IMR-90 (cell line): Measurements from ENCODE around the gene IL21R. TPM values are rescaled to one million over a fixed set of nuclear protein-coding genes. Genes with fewer than 3 reads are reported as not detected.

Experiments
- ATAC-seq: fragments of 200-7000 bp; cut with Tn5 transposase; 2 replicates; pipeline ENCODE4 v1.9.1; 2020; ENCODE audit warnings: low read depth, mild to moderate bottlenecking, moderate library complexity
- BruUV-seq: library from RNA; stranded (reverse); fragments of 400-500 nt; replicated peaks from 2 replicates; lab custom pipeline; 2021; lab: Mats Ljungman, UMichigan
- CTCF ChIA-PET: fragments of 300-600 bp; formaldehyde crosslinking; extraction: SDS; loops from one replicate; lab custom pipeline; 2021; ENCODE audit warnings: antibody characterized with exemption; lab: Yijun Ruan, JAX
- POLR2A ChIA-PET: fragments of 300-600 bp; sonication (Branson Sonifier 250); formaldehyde crosslinking; loops from one replicate; lab custom pipeline; 2022; ENCODE audit warnings: antibody characterized with exemption; ENCODE audit not compliant: unreplicated experiment; lab: Charles Lee
- DNase-seq: peaks from one replicate; pipeline ENCODE4 v3.0.0; 2013
- H2AFZ ChIP-seq: replicated peaks from 2 replicates; pipeline ENCODE3; 2013; ENCODE audit warnings: low read length, mild to moderate bottlenecking; ENCODE audit not compliant: poor library complexity
- H2AK5ac ChIP-seq: 2 replicates; pipeline ENCODE4 v1.6.1; 2013; ENCODE audit warnings: low read depth, low read length, inconsistent platforms
- H2AK9ac ChIP-seq: replicated peaks from 2 replicates; pipeline ENCODE3; 2013; ENCODE audit warnings: mild to moderate bottlenecking, low read depth, low read length, moderate library complexity; ENCODE audit not compliant: poor library complexity
- H2BK120ac ChIP-seq: 2 replicates; pipeline ENCODE4 v1.6.1; 2013; ENCODE audit warnings: low read depth, low read length, inconsistent platforms
- H2BK15ac ChIP-seq: 3 replicates; pipeline ENCODE4 v1.6.1; 2013; ENCODE audit warnings: low read depth, low read length, inconsistent platforms
- H2BK20ac ChIP-seq: 2 replicates; pipeline ENCODE4 v1.6.1; 2013; ENCODE audit warnings: low read depth, mild to moderate bottlenecking, inconsistent platforms, low read length, moderate library complexity
- H2BK5ac ChIP-seq: 2 replicates; pipeline ENCODE4 v1.6.1; 2013; ENCODE audit warnings: mild to moderate bottlenecking, low read depth, low read length, inconsistent platforms; ENCODE audit not compliant: poor library complexity, severe bottlenecking
- H3K14ac ChIP-seq: replicated peaks from 2 replicates; pipeline ENCODE4 v1.6.1; 2013; ENCODE audit warnings: low read depth, low read length, inconsistent platforms
- H3K18ac ChIP-seq: 2 replicates; pipeline ENCODE4 v1.6.1; 2013; ENCODE audit warnings: low read depth, low read length, control low read depth
- H3K23ac ChIP-seq: 2 replicates; pipeline ENCODE4 v1.6.1; 2013; ENCODE audit warnings: low read depth, low read length, inconsistent platforms
- H3K27ac ChIP-seq: 2 replicates; pipeline ENCODE4 v1.5.1; 2013; ENCODE audit warnings: mild to moderate bottlenecking, control low read depth, low read length; ENCODE audit not compliant: insufficient read depth
- H3K27me3 ChIP-seq: 2 replicates; pipeline ENCODE4 v1.6.1; 2013; ENCODE audit warnings: low read length; ENCODE audit not compliant: control insufficient read depth, insufficient read depth
- H3K36me3 ChIP-seq: 2 replicates; pipeline ENCODE4 v1.6.1; 2013; ENCODE audit warnings: low read length, mixed read lengths; ENCODE audit not compliant: control insufficient read depth, insufficient read depth
- H3K4ac ChIP-seq: 2 replicates; pipeline ENCODE4 v1.6.1; 2013; ENCODE audit warnings: low read depth, low read length, inconsistent platforms
- H3K4me1 ChIP-seq: 2 replicates; pipeline ENCODE4 v1.6.1; 2013; ENCODE audit warnings: low read length, mixed read lengths; ENCODE audit not compliant: control insufficient read depth, insufficient read depth
- H3K4me2 ChIP-seq: 2 replicates; pipeline ENCODE4 v1.6.1; 2013; ENCODE audit warnings: low read depth, mild to moderate bottlenecking, control low read depth, low read length, moderate library complexity
- H3K4me3 ChIP-seq: 2 replicates; pipeline ENCODE4 v1.5.1; 2013; ENCODE audit warnings: low read depth, mild to moderate bottlenecking, control low read depth, low read length, moderate library complexity; ENCODE audit not compliant: insufficient read depth
- H3K56ac ChIP-seq: 2 replicates; pipeline ENCODE4 v1.6.1; 2013; ENCODE audit warnings: low read length, inconsistent platforms; ENCODE audit not compliant: insufficient read depth; ENCODE audit errors: extremely low read depth
- H3K79me1 ChIP-seq, 2 experiments: 2 replicates each; pipeline ENCODE4 v1.6.1; 2013; ENCODE audit warnings: low read length in 2 of 2, inconsistent platforms in 1 of 2, low read depth in 1 of 2
- H3K9ac ChIP-seq: 2 replicates; pipeline ENCODE4 v1.6.1; 2013; ENCODE audit warnings: low read depth, low read length, control low read depth
- H3K9me1 ChIP-seq: 2 replicates; pipeline ENCODE4 v1.6.1; 2013; ENCODE audit warnings: low read length, inconsistent platforms; ENCODE audit not compliant: insufficient read depth
- H3K9me3 ChIP-seq: 2 replicates; pipeline ENCODE4 v1.6.1; 2013; ENCODE audit warnings: low read length; ENCODE audit not compliant: control insufficient read depth, insufficient read depth
- H4K20me1 ChIP-seq: 2 replicates; pipeline ENCODE4 v1.6.1; 2013; ENCODE audit warnings: low read length, inconsistent platforms; ENCODE audit not compliant: insufficient read depth
- H4K5ac ChIP-seq: 2 replicates; pipeline ENCODE4 v1.6.1; 2013; ENCODE audit warnings: mild to moderate bottlenecking, low read depth, low read length, control low read depth
- H4K8ac ChIP-seq, 2 experiments: 2 replicates each; pipeline ENCODE4 v1.6.1; 2013; ENCODE audit warnings: low read depth in 2 of 2, low read length in 2 of 2, control low read depth in 1 of 2, inconsistent platforms in 1 of 2
- H4K91ac ChIP-seq: 2 replicates; pipeline ENCODE4 v1.6.1; 2013; ENCODE audit warnings: low read depth, low read length, inconsistent platforms; ENCODE audit not compliant: insufficient read depth
- ELK1 ChIP-seq: fragments of 150-350 bp; IDR thresholded peaks from 2 replicates; pipeline ENCODE4 v1.6.1; 2016; ENCODE audit warnings: low read depth, mild to moderate bottlenecking, low read length, moderate library complexity, borderline replicate concordance
- MAFK ChIP-seq: IDR thresholded peaks from 2 replicates; pipeline ENCODE4 v1.6.1; 2012; ENCODE audit warnings: low read depth, low read length, improper control_type of control experiment
- MAZ ChIP-seq: IDR thresholded peaks from 2 replicates; pipeline ENCODE4 v1.6.1; 2012; ENCODE audit warnings: low read depth, mild to moderate bottlenecking, low read length, improper control_type of control experiment, moderate library complexity, borderline replicate concordance
- NFE2L2 ChIP-seq: fragments of 150-350 bp; IDR thresholded peaks from 2 replicates; pipeline ENCODE4 v1.6.1; 2016; ENCODE audit warnings: low read depth, mild to moderate bottlenecking, low read length
- RFX5 ChIP-seq: IDR thresholded peaks from 2 replicates; pipeline ENCODE4 v1.8.0; 2012; ENCODE audit warnings: low read depth, mild to moderate bottlenecking, low read length, moderate library complexity
- USF2 ChIP-seq: fragments of 150-350 bp; IDR thresholded peaks from 2 replicates; pipeline ENCODE4 v1.6.1; 2017; ENCODE audit warnings: mild to moderate bottlenecking, antibody characterized with exemption, low read length, low read depth
- WGBS, 2 experiments: methylation state at CpG; one replicate each; pipeline versions ENCODE4 v1.1.5 to v1.1.7; 2013; ENCODE audit warnings: missing lambda C conversion rate in 2 of 2; ENCODE audit not compliant: insufficient read length in 1 of 2; ENCODE audit errors: extremely low coverage in 2 of 2; 5-methylcytosine and 5-hydroxymethylcytosine counted together
- dilution Hi-C: fragments of 300-500 bp; cut with HindIII; formaldehyde crosslinking; loops from one replicate; pipeline ENCODE4 v1.14.3; 2018; ENCODE audit warnings: low sequenced_read_pairs; ENCODE audit not compliant: unreplicated experiment
- in situ Hi-C: fragments of 300-500 bp; cut with MboI; formaldehyde crosslinking; loops from 3 replicates; pipeline ENCODE4 v1.14.3; 2019; ENCODE audit warnings: low sequenced_read_pairs, inconsistent platforms, mixed read lengths
- intact Hi-C: fragments of 100-400 bp; cut with micrococcal nuclease; formaldehyde crosslinking; loops from 2 replicates; pipeline ENCODE4 v1.10.0; 2022
- polyA plus RNA-seq, 3 experiments: library from polyadenylated mRNA; depleted of rRNA; stranded (reverse); fragments of >200 nt; gene quantifications; 2 replicates each; pipeline ENCODE4 v1.2.3, GENCODE V29; 2012; ENCODE audit warnings: low replicate concordance in 1 of 3
- total RNA-seq: library from RNA; depleted of rRNA; stranded (reverse); fragments of >200 nt; gene quantifications from 2 replicates; pipeline ENCODE4 v1.2.3, GENCODE V29; 2012

IL21R gene
- total and polyA plus RNA-seq, 2 of the 4 experiments (the other 2 are of a cell fraction): 0.72 to 0.97 TPM

- Histone ChIP-seq H2BK120ac (no peak overlapping the region), H2BK20ac (no peak overlapping the region), H3K9me1 (peaks cover 9% of the 10 kb centered on the region; the same call in 1 of the 2 replicates), H2BK15ac (no peak overlapping the region), H2AFZ (no peak overlapping the region), H4K91ac (no peak overlapping the region), H3K18ac (no peak overlapping the region), H4K20me1 (no peaks in the 10 kb centered on the region), H3K79me1 (no peaks in the 10 kb centered on the region), H3K36me3 (no peaks in the 10 kb centered on the region), H3K27me3 (no peaks in the 10 kb centered on the region), H2AK9ac (no peak overlapping the region), H3K4me1 (peaks cover 10% of the 10 kb centered on the region; the same call in 1 of the 2 replicates), H2AK5ac (no peak overlapping the region), H3K23ac (no peak overlapping the region), H3K9ac (no peak overlapping the region), H4K5ac (no peak overlapping the region), H3K4ac (no peak overlapping the region), H3K56ac (no peak overlapping the region), H3K9me3 (peaks cover 2% of the 10 kb centered on the region; the same call in 1 of the 2 replicates), H4K8ac (no peak overlapping the region), H3K4me2 (no peak overlapping the region), H2BK5ac (no peak overlapping the region), H3K14ac (no peak overlapping the region), H3K27ac (no peak overlapping the region), H3K4me3 (no peak overlapping the region)
- ATAC-seq (no peak), DNase-seq (no peak)
- ChIA-PET POLR2A (no interaction called here), CTCF (no interaction called here)
- no TSS peak for BruUV-seq
- in situ Hi-C loops (loop anchor here (5.0 kb wide), 2 partner anchors 79 to 141 kb away; no protein-coding TSS in a partner anchor), intact Hi-C loops (no loop called here), dilution Hi-C loops (no loop called here)
- WGBS, 2 experiments: 100% methylated on average over 1 of the region's 3 CpGs; no CpG with 5 or more reads in 1 of the 2 experiments
- TF ChIP-seq MAZ (no peak), USF2 (no peak), NFE2L2 (no peak), MAFK (no peak), ELK1 (no peak), RFX5 (no peak)
Observed at GRCh38 chr16:27373312-27373711, 28.7 kb upstream of the IL21R start.
